DMS153 treated with DMSO at 0.1 percent for 48 hours (cell line): Measurements from ENCODE around the gene OR5AR1.
"Not testable (repeated sequence)": the region's sequence is repeated elsewhere in the genome, so short reads cannot be mapped to it uniquely, and the experiment has no call there.

Experiments used
- DNase-seq: peaks from one replicate; lab custom pipeline; 2025; ENCODE audit not compliant: unreplicated experiment; lab: John Stamatoyannopoulos, UW

OR5AR1 gene

GRCh38 chr11:56663386-56663785, at the start of gene OR5AR1:
Gene OR5AR1 (plus strand): TSS chr11:56663686. CDS start chr11:56663686, 0 bp downstream.
- no peak for DNase-seq

- DNase-seq, result peak; percentile 31
These were observed 38.8 kb upstream of the OR5AR1 start for GRCh38 chr11:56624661-56625110.

- DNase-seq, result no peak
These were observed 37.5 kb upstream of the OR5AR1 start for GRCh38 chr11:56625946-56626345.

GRCh38 chr11:56632329-56632728, 31.2 kb upstream of the OR5AR1 start:
- no peak for DNase-seq

GRCh38 chr11:56636861-56637260, 26.6 kb upstream of the OR5AR1 start:
- DNase-seq, result no peak

GRCh38 chr11:56637500-56637899, 26.0 kb upstream of the OR5AR1 start:
- peak; percentile 3 for DNase-seq

GRCh38 chr11:56642339-56642738, 21.1 kb upstream of the OR5AR1 start, which contains the start of gene OR5AP2:
Gene OR5AP2 (minus strand): TSS chr11:56642439. CDS start chr11:56642439, 0 bp downstream.
- DNase-seq, result no peak

GRCh38 chr11:56659755-56660154, 3.7 kb upstream of the OR5AR1 start:
- no peak for DNase-seq

- no peak for DNase-seq
These were observed 7.5 kb downstream of the OR5AR1 start for GRCh38 chr11:56670984-56671383.

GRCh38 chr11:56688554-56689100, 25.1 kb downstream of the OR5AR1 start:
- no peak for DNase-seq

- DNase-seq, result not testable (repeated sequence)
These were observed 27.7 kb downstream of the OR5AR1 start for GRCh38 chr11:56691179-56691578.

- DNase-seq, result no peak
These were observed 29.9 kb downstream of the OR5AR1 start for GRCh38 chr11:56693428-56693827.

GRCh38 chr11:56698795-56699194, 35.3 kb downstream of the OR5AR1 start, which contains the start of gene OR9G1:
Gene OR9G1 (plus strand): TSS chr11:56699095. CDS start chr11:56700388, 1,293 bp downstream.
- DNase-seq, result no peak

- DNase-seq, result no peak
These were observed 36.9 kb downstream of the OR5AR1 start for GRCh38 chr11:56700242-56700913.

- DNase-seq, result no peak
These were observed 37.5 kb downstream of the OR5AR1 start for GRCh38 chr11:56700914-56701485.

GRCh38 chr11:56705784-56706396, 42.4 kb downstream of the OR5AR1 start:
- DNase-seq, result no peak

GRCh38 chr11:56706486-56706885, 43.0 kb downstream of the OR5AR1 start:
- DNase-seq, result no peak

- no peak for DNase-seq
These were observed 50.7 kb downstream of the OR5AR1 start for GRCh38 chr11:56714206-56714605.
